ENCODE measurements around the gene NAB1.

DNA sequence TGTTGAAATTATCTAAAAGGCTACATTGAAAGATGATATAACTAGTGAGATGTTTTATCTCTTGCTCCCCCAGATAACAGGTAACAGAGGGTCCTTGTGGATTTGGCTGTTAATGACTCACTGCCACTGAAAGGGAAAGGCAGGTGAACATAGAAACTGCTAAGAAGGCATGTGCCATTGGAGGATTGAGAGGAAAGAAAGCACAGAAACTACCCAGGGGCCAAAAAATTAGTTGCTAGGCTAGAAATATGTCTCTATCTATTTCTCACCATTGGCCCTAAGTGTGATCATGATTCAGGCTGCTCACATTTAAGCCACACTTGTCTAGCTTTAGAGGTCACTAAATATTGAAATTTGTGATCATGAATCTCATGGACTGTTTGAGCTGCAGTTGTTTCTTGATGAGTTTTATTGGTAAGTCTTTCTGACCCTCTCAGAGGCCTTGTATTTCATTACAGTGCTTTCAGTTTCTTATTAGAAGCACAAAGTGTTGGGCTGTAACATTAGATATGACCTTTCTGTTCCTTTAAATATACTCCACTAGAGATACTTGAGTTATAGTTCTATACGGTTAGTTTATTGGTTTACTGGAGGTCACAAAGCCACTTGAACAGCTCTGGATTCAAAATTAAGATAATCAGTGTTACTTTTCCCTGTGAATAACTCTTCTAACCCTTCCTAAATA is 26.2 kb downstream of the NAB1 start:
- TF ChIP-seq GATA2 (IDR thresholded peaks at IDR 0.05; ENCODE audit: low read depth, low read length) (no peak), GATA3 (IDR thresholded peaks at IDR 0.05; ENCODE audit: low read depth, low read length) (no peak)

Measured in SH-SY5Y (cell line).